Measurements from ENCODE around the gene CAMKMT.

Gene CAMKMT

GRCh38 chr2:44547718-44548117 lies 186.0 kb downstream of the CAMKMT start:
- in situ Hi-C loops (cut with MboI; ENCODE audit: low sequenced_read_pairs) = no loop called here

GRCh38 chr2:44548221-44549098 lies 186.7 kb downstream of the CAMKMT start:
- in situ Hi-C loops (cut with MboI; ENCODE audit: low sequenced_read_pairs) = no loop called here

GRCh38 chr2:44549099-44549471 lies 187.3 kb downstream of the CAMKMT start:
- in situ Hi-C loops (cut with MboI; ENCODE audit: low sequenced_read_pairs) = no loop called here

- in situ Hi-C loops (cut with MboI; ENCODE audit: low sequenced_read_pairs) = no loop called here
Observed at GRCh38 chr2:44549856-44550255, 188.1 kb downstream of the CAMKMT start.

- in situ Hi-C loops (cut with MboI; ENCODE audit: low sequenced_read_pairs) = no loop called here
Observed at GRCh38 chr2:44550561-44550960, 188.8 kb downstream of the CAMKMT start.

- in situ Hi-C loops (cut with MboI; ENCODE audit: low sequenced_read_pairs) = no loop called here
Observed at GRCh38 chr2:44551497-44551896, 189.8 kb downstream of the CAMKMT start.

- in situ Hi-C loops (cut with MboI; ENCODE audit: low sequenced_read_pairs) = no loop called here
Observed at GRCh38 chr2:44553456-44553855, 191.7 kb downstream of the CAMKMT start.

- in situ Hi-C loops (cut with MboI; ENCODE audit: low sequenced_read_pairs) = no loop called here
Observed at GRCh38 chr2:44555700-44556099, 194.0 kb downstream of the CAMKMT start.

GRCh38 chr2:44559108-44559507 lies 197.4 kb downstream of the CAMKMT start:
- in situ Hi-C loops (cut with MboI; ENCODE audit: low sequenced_read_pairs) = no loop called here

- in situ Hi-C loops (cut with MboI; ENCODE audit: low sequenced_read_pairs) = no loop called here
Observed at GRCh38 chr2:44560352-44560751, 198.6 kb downstream of the CAMKMT start.

- in situ Hi-C loops (cut with MboI; ENCODE audit: low sequenced_read_pairs) = no loop called here
Observed at GRCh38 chr2:44560941-44561340, 199.2 kb downstream of the CAMKMT start.

GRCh38 chr2:44562737-44563136 lies 201.0 kb downstream of the CAMKMT start:
- in situ Hi-C loops (cut with MboI; ENCODE audit: low sequenced_read_pairs) = no loop called here

- in situ Hi-C loops (cut with MboI; ENCODE audit: low sequenced_read_pairs) = no loop called here
Observed at GRCh38 chr2:44564752-44565151, 203.0 kb downstream of the CAMKMT start.

GRCh38 chr2:44566059-44566458 lies 204.3 kb downstream of the CAMKMT start:
- in situ Hi-C loops (cut with MboI; ENCODE audit: low sequenced_read_pairs) = no loop called here

GRCh38 chr2:44569491-44569890 lies 207.7 kb downstream of the CAMKMT start:
- in situ Hi-C loops (cut with MboI; ENCODE audit: low sequenced_read_pairs) = no loop called here

- in situ Hi-C loops (cut with MboI; ENCODE audit: low sequenced_read_pairs) = no loop called here
Observed at GRCh38 chr2:44570271-44570670, 208.5 kb downstream of the CAMKMT start.

GRCh38 chr2:44570777-44571176 lies 209.0 kb downstream of the CAMKMT start:
- in situ Hi-C loops (cut with MboI; ENCODE audit: low sequenced_read_pairs) = no loop called here

- in situ Hi-C loops (cut with MboI; ENCODE audit: low sequenced_read_pairs) = no loop called here
Observed at GRCh38 chr2:44572196-44572900, 210.6 kb downstream of the CAMKMT start.

GRCh38 chr2:44573996-44574395 lies 212.2 kb downstream of the CAMKMT start:
- in situ Hi-C loops (cut with MboI; ENCODE audit: low sequenced_read_pairs) = no loop called here

GRCh38 chr2:44578471-44579093 lies 216.8 kb downstream of the CAMKMT start:
- in situ Hi-C loops (cut with MboI; ENCODE audit: low sequenced_read_pairs) = no loop called here

GRCh38 chr2:44579115-44579836 lies 217.5 kb downstream of the CAMKMT start:
- in situ Hi-C loops (cut with MboI; ENCODE audit: low sequenced_read_pairs) = no loop called here

All from HL-60/S4 treated with retinoic acid at 250 ng/mL for 4 days and 3 days (cell line).